ENCODE measurements around the gene ACTN4. TPM values are rescaled to one million over a fixed set of nuclear protein-coding genes. Genes with fewer than 3 reads are reported as not detected.
"Not testable (repeated sequence)": the region's sequence is repeated elsewhere in the genome, so short reads cannot be mapped to it uniquely, and the experiment has no call there.

The ACTN4 gene
- total RNA-seq, 1 experiment from 2014 or later, result 506 TPM

- TF ChIP-seq HMGXB4 (CRISPR knock-in tag; IDR thresholded peaks at IDR 0.05) (peak; percentile 87), ZNF416 (CRISPR knock-in tag; IDR thresholded peaks at IDR 0.05) (no peak)
Measured at GRCh38 chr19:38769635-38770211, 122.3 kb downstream of the ACTN4 start (continued).

GRCh38 chr19:38770228-38770948 is 122.9 kb downstream of the ACTN4 start:
- POLR2A ChIA-PET, result interaction anchor here (0.9 to 1.2 kb wide), 2 partner anchors 36 to 82 kb away, joined by 3 to 4 read pairs; no protein-coding TSS in a partner anchor
- H3K4me1 Mint-ChIP-seq; H3K27me3 Mint-ChIP-seq (ENCODE audit: low read depth); H3K4me3 Mint-ChIP-seq; H3K9me3 Mint-ChIP-seq; H3K36me3 Mint-ChIP-seq; H3K27ac Mint-ChIP-seq: not testable (repeated sequence)
- DNase-seq (ENCODE audit: low spot score) (peak; percentile 17), ATAC-seq (peak; percentile 2; the same call in 1 of the 2 replicates)
- CTCF ChIA-PET, result interaction anchor here (0.5 to 1.7 kb wide), 24 partner anchors 9 to 893 kb away, joined by 3 to 27 read pairs (median 7); partner anchors contain the start of genes ACTN4, CAPN12, CCER2 and ECH1

- H3K9me3 Mint-ChIP-seq; H3K27me3 Mint-ChIP-seq (ENCODE audit: low read depth); CTCF ChIA-PET; H3K4me3 Mint-ChIP-seq; H3K36me3 Mint-ChIP-seq; H3K27ac Mint-ChIP-seq; H3K4me1 Mint-ChIP-seq; POLR2A ChIA-PET; DNase-seq (ENCODE audit: low spot score): not testable (repeated sequence)
- peak; percentile 76 for ATAC-seq
Measured at GRCh38 chr19:38770949-38771275, 123.5 kb downstream of the ACTN4 start.

- DNase-seq (ENCODE audit: low spot score); H3K4me3 Mint-ChIP-seq; H3K4me1 Mint-ChIP-seq; H3K27me3 Mint-ChIP-seq (ENCODE audit: low read depth); H3K36me3 Mint-ChIP-seq; CTCF ChIA-PET; H3K27ac Mint-ChIP-seq; H3K9me3 Mint-ChIP-seq; POLR2A ChIA-PET: not testable (repeated sequence)
- ATAC-seq, result peak; percentile 56
Measured at GRCh38 chr19:38771569-38771968, 124.1 kb downstream of the ACTN4 start.

GRCh38 chr19:38773469-38774177 is 126.2 kb downstream of the ACTN4 start, which contains the start of gene LGALS7:
LGALS7 (minus strand) TSS chr19:38773517; CDS start chr19:38773492, 25 bp downstream.
- TF ChIP-seq ZNF423 (CRISPR knock-in tag; IDR thresholded peaks at IDR 0.05) (no peak), CREB1 (CRISPR knock-in tag; IDR thresholded peaks at IDR 0.05) (no peak), JUN (CRISPR knock-in tag; IDR thresholded peaks at IDR 0.05) (no peak), AFF4 (CRISPR knock-in tag; IDR thresholded peaks at IDR 0.05; ENCODE audit: borderline replicate concordance) (no peak), ZNF416 (CRISPR knock-in tag; IDR thresholded peaks at IDR 0.05) (no peak)
- H3K4me3 Mint-ChIP-seq, result no peak within 1 kb of the TSS
- H3K36me3 Mint-ChIP-seq, result no peaks in the 10 kb centered on the region
- H3K27ac Mint-ChIP-seq, result no peak within 1 kb of the TSS
- DNase-seq (ENCODE audit: low spot score), result no peak
- no peak for ATAC-seq
- CTCF ChIA-PET, result interaction anchor here (0.7 kb wide), 1 partner anchor 19 kb away, joined by 4 read pairs; no protein-coding TSS in a partner anchor
- POLR2A ChIA-PET, result no interaction called here
- no peaks in the 10 kb centered on the region for H3K9me3 Mint-ChIP-seq
- H3K27me3 Mint-ChIP-seq (ENCODE audit: low read depth), result peaks cover 5% of the 10 kb centered on the region
- peaks cover 5% of the 10 kb centered on the region for H3K4me1 Mint-ChIP-seq
